Brain microvascular endothelial cell (primary cell): Measurements from ENCODE around the gene VAV1.

Source experiments
- DNase-seq: peaks from one replicate; pipeline ENCODE4 v3.0.0-alpha.2; 2020
- H3K27ac ChIP-seq: fragments of 250-450 bp; sonication (Bioruptor Pico); 2 replicates; pipeline ENCODE4 v1.5.1; 2020; ENCODE audit warnings: mild to moderate bottlenecking, moderate library complexity
- H3K27me3 ChIP-seq: fragments of 250-450 bp; sonication (Bioruptor Pico); replicated peaks from 2 replicates; pipeline ENCODE4 v1.5.1; 2020; ENCODE audit warnings: mild to moderate bottlenecking
- H3K36me3 ChIP-seq: fragments of 250-450 bp; sonication (Bioruptor Pico); replicated peaks from 2 replicates; pipeline ENCODE4 v1.5.1; 2020; ENCODE audit warnings: mild to moderate bottlenecking
- H3K4me3 ChIP-seq: 2 replicates; pipeline ENCODE4 v1.5.1; 2011; ENCODE audit warnings: low read depth, mild to moderate bottlenecking, control low read depth, low read length, moderate library complexity
- CTCF ChIP-seq: IDR thresholded peaks from 2 replicates; pipeline ENCODE4 v1.5.1; 2011; ENCODE audit warnings: low read depth, mild to moderate bottlenecking, moderate library complexity, low read length, control low read depth, inconsistent platforms; ENCODE audit errors: missing control alignments
- in situ Hi-C: cut with HindIII; loops from 2 replicates; pipeline ENCODE4 v1.10.0; 2017; ENCODE audit warnings: low sequenced_read_pairs, low pct_ligation_motif_present

VAV1 gene

GRCh38 chr19:6790194-6791128 is 18.0 kb downstream of the VAV1 start:
- no peak overlapping the region for H3K27ac ChIP-seq
- no peak for TF ChIP-seq CTCF
- in situ Hi-C loops: no loop called here

GRCh38 chr19:6791237-6791636 is 18.7 kb downstream of the VAV1 start:
- no peaks in the 10 kb centered on the region for H3K27me3 ChIP-seq
- TF ChIP-seq CTCF: no peak
- no peak overlapping the region for H3K27ac ChIP-seq
- no peaks in the 10 kb centered on the region for H3K36me3 ChIP-seq
- no peak for DNase-seq
- in situ Hi-C loops: no loop called here
- H3K4me3 ChIP-seq: no peak overlapping the region

More at GRCh38 chr19:6790194-6791128, 18.0 kb downstream of the VAV1 start:
- H3K4me3 ChIP-seq: no peak overlapping the region
- H3K27me3 ChIP-seq: no peaks in the 10 kb centered on the region
- H3K36me3 ChIP-seq: no peaks in the 10 kb centered on the region
- DNase-seq: no peak

GRCh38 chr19:6793411-6793810 is 20.9 kb downstream of the VAV1 start:
- no peak overlapping the region for H3K4me3 ChIP-seq
- no peak for TF ChIP-seq CTCF
- in situ Hi-C loops: no loop called here
- H3K36me3 ChIP-seq: no peaks in the 10 kb centered on the region
- H3K27me3 ChIP-seq: no peaks in the 10 kb centered on the region
- no peak for DNase-seq
- no peak overlapping the region for H3K27ac ChIP-seq

GRCh38 chr19:6793973-6794372 is 21.5 kb downstream of the VAV1 start:
- Histone ChIP-seq H3K27ac (no peak overlapping the region), H3K36me3 (no peaks in the 10 kb centered on the region), H3K27me3 (no peaks in the 10 kb centered on the region), H3K4me3 (no peak overlapping the region)
- no peak for DNase-seq
- in situ Hi-C loops: no loop called here
- no peak for TF ChIP-seq CTCF

GRCh38 chr19:6794686-6795431 is 22.4 kb downstream of the VAV1 start:
- H3K4me3 ChIP-seq: no peak overlapping the region
- no peaks in the 10 kb centered on the region for H3K27me3 ChIP-seq
- DNase-seq: no peak
- no peaks in the 10 kb centered on the region for H3K36me3 ChIP-seq
- in situ Hi-C loops: no loop called here
- no peak for TF ChIP-seq CTCF
- H3K27ac ChIP-seq: no peak overlapping the region
